Right lung (tissue), 5 donors: ENCODE results near the gene TRMU. TPM values are rescaled to one million over a fixed set of nuclear protein-coding genes. Genes with fewer than 3 reads are reported as not detected.
A peak's percentile ranks its signal among the peaks of the same experiment; 100 is the strongest.
"Not testable (repeated sequence)": the region's sequence is repeated elsewhere in the genome, so short reads cannot be mapped to it uniquely, and the experiment has no call there.

Experiments
- DNase-seq, 2 donors: peaks; one replicate each; pipeline ENCODE4 v3.0.0-alpha.2; 2013
- polyA plus RNA-seq, 5 donors: library from polyadenylated mRNA; unstranded; fragments of 120-200 nt; gene quantifications; one replicate each; pipeline versions ENCODE4 v1.2.1 to v1.2.3, GENCODE V29; 2013; ENCODE audit warnings: inconsistent platforms in 1 of 5, low replicate concordance in 1 of 5; ENCODE audit not compliant: insufficient read length in 5 of 5, insufficient read depth in 1 of 5

TRMU gene
- polyA plus RNA-seq, 5 donors, result 37.6 to 51.9 (median 43.9) TPM

DNA sequence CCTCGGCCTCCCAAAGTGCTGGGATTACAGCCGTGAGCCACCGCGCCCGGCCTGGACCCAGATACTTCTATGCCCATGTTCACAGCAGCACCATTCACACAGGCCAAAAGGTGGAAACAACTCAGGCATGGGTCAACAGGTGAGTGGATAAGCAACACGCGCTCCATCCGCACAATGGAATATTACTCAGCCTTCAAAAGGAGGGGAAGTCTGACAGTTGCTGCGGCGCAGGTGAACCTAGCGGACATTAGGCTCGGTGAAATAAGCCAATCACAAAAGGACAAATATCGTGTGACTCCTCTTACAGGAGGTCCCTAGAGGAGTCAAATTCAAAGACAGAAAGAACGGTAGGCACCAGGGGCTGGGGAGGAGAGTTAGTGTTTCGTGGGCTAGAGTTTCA lies 47.0 kb downstream of the TRMU start:
- DNase-seq, result no peak

DNA sequence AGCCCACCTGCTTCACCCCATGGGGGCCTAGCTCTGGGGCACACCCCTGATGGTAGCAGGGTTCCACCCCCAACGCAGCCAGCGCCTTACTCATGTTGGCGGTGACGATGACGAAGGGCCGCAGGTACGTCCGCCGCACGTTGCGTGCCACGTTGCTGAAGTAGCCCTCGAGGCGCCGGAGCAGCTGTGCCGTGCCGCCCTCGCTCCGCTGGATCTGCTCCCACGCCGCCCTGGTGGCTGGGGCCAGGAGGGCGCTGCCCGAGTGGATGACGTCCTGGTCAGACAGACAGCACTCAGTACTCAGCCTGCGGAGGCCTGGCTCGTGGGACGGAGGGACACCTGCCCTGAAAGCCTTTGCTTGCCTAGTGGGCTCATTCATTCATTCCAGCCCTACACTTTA lies 50.8 kb downstream of the TRMU start:
- no peak for DNase-seq

DNA sequence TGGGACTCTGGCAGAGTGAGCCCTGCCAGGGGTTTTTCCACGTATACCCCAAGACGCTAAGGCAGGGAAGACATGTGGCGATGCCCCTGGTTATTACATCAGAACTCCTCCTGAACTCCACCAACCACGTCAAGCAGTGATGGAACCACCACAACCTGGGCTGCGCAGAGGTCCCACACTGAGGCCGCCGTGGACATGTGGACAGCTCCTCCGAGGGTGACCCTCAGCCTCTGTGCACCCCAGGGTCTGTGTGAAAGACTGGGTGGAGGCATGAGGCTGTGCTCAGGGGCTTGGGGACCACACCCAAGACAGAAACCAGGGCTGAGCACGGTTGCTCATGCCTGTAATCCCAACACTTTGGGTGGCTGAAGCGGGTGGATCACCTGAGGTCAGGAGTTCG lies 52.2 kb downstream of the TRMU start:
- no peak for DNase-seq

DNA sequence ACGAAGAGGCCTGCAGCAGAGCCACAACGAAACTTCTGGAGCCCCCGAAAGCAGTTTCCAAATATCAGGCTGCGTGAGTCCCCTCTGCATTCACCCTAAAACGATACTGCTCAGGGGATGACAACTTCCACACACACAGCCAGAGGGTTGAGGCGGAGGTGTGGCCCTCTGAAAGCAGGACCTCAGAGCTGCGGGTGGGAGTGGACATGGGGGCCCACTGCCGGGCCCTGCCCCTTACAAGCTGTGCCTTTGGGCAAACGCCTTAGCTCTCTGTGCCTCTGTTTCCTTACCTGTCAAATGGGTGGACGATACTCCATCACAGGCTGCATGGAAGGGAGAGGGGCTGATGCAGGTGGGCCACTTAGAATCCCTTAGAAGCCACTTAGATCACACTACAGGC lies 53.1 kb downstream of the TRMU start:
- DNase-seq, result no peak

DNA sequence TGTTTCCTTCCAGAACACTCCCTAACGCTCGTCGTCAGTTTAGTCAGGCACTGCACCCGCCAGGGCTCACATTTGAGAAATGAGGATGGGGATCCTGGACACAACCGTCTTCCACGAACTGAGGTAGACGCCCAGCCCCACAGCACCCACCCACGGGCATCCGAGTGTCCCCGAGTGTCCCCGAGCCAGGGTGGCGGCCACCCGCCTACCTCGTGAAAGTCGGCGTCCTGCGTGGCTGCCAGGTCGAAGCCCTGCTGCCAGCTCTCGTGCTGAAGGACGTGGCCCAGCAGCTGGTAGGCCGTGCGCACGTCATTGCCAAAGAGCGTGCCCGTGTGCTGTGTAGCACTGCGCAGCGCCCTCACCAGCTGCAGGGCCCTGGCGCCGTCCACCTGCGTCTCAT lies 53.6 kb downstream of the TRMU start:
- no peak for DNase-seq

DNA sequence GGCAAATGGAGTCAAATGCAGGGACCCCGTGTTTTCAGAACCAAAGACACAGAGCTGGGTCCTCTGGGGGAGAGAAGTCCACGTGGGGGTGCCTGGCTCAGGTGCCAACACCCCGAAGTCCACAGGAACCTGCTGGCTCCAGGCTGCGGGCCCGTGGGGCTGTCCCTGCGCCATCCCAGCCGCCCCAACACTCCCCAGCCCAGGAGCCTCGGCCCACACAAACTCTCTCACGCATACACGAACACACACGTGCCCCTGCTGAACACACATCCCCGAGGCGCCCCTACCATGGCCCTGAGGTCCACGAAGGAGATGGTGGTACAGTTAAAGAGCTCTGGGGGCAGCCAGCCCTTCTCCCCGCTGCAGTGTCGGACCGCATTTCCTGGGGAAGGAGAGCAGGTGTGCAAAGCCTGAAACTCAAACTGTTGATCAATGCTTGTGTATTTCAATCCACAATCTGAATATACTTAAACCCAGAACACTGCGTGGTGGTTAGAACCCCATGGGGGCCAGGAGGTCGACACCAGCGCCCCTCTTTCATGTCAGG lies 54.7 kb downstream of the TRMU start:
- DNase-seq, result no peak

DNA sequence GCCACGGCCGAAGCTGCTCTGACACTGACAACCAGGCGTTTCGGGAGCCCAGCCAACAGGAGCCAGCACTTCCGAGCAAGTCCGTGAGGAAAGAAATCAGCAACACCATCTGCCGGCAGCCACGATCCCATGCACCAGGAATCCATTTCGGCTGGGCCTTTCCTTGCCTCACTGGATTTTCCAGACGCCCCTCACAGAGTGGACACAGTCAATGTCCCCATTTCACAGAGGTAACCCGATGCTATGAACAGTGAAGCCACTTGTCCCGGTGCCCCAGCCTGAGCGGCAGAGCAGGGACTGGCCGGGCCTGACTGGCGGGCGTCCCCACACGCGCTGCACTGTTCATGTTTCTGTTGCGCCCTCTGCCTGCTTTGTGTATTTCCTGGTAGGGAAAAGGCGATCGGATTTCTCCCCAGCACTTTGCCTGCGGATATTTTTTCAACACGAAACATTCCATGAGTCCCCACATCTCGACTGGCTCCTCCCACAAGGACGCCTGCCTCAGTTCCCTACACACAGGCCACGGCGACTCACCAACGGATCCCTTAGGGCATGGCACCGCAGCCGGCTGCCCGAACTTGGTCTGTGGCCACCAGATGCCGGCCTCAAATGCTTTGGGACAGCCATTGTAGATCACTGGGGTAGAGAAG lies 55.3 kb downstream of the TRMU start:
- peak in 1 of 2 donors; percentile 47 for DNase-seq

DNA sequence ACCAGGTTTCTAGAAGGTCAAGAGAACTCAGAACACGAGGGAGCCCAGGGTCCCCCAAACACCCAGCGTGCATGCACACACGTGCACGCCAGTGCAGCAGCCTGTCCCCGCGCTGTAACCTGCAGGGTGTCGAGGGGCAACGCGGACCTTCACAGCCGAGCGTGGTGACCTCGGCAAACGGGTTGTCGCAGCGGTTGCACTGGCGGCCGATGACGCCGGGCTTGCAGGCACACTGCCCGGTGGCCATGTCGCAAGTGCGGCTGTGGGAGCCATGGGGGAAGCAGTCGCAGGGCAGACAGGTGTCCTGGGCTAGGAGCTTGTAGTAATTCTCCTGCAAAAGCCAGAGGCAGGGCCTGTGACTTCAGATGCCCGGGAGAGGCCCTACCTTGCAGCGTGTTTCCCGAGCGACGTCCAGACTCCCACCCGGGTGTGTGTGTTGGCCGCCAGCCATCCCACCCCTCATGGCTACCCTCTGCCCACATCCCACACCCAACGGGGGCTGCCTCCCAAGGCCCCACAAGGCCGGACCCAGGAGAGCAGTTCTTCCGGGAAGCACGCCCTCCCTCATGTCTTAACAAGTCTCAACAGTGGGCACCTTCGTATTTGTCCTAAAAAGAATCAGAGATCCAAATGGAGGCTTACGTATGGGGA lies 56.1 kb downstream of the TRMU start:
- no peak for DNase-seq

DNA sequence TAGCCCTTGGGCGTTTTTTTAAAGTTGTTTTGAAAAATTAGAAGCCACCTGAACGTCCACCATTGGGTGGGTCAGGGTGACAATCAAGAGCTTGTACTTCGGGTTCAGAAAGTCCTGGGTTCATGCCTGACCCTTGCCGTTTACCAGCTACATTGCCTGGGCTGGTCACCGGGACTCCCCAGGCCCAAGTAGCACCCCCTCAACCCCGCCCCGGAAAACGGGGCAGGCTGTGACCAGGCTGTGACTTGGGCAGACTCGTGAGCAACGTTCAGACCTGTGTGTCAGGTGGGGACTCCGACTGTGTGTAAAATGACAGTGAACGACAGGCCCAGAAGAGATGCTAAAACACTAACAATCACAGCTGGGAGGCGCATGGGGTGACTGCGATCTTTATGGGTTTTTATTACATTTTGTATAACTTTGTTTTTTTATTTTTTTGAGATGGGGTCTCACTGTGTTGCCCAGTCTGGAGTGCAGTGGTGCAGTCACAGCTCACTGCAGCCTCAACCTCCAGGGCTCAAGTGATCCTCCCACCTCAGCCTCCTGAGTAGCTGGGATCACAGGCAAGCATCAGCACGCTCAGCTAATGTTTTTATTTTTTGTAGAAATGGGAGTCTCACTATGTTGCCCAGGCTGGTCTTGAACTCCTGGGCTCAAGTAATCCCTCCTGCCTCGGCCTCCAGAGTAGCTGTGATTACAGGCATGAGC lies 56.8 kb downstream of the TRMU start:
- no peak for DNase-seq

DNA sequence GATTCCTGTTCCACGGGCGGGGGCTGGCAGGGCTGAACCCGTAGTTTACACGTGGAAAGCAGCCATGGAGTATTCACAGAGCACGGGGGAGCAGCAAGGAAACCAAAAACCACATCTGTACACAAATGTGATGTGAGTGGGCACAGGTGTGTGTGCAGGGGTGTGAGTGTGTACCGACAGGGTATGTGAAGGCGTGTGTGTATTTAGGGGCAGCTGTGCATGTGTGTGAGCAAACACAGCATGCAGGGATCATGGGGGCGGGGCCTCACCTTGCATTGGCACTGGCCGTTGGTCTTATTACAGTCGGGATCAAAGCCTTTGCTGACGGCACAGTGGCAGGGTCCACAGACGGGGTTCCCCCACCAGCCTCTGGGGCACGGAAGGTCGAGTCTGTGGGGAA lies 58.4 kb downstream of the TRMU start:
- no peak for DNase-seq

DNA sequence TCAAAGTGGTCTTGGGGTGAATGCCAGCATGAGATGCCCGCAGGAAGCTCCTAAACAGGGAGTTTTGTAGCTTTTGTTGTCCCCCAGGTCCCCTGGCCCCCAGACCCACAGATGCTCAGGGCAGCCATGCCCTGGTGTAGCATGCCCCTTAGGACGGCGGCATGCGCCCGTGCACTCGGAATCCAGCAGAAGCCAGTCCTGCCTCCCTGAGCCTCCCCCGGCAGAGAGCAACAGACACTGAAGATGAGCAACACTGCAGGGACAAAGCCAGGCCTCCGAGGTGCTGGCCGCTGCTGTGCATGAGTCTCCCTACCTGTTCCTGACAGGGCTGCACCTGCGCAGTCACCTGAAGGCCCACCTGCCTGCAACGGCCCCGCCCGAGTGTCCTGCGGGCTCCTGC lies 59.1 kb downstream of the TRMU start:
- no peak for DNase-seq

DNA sequence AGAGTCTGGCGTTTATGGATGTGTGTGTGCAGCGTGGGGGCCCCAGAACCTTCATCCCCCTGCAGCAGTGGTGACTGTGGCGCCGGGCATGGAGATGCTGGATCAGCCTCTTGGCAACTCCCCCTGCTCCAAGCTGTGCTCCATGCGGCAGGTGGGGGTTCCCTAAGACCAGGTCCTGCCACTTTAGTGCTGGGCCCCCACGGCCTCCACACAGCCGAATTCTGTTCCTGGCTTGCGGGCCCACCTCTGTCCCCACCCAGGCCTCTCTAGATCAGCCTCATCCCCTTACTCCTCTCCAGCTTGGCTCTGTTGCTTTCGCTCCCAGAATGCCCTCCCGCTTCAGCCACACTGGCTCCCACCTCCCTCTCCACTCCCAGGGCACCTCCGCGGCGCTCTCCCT lies 59.6 kb downstream of the TRMU start:
- DNase-seq, result no peak

DNA sequence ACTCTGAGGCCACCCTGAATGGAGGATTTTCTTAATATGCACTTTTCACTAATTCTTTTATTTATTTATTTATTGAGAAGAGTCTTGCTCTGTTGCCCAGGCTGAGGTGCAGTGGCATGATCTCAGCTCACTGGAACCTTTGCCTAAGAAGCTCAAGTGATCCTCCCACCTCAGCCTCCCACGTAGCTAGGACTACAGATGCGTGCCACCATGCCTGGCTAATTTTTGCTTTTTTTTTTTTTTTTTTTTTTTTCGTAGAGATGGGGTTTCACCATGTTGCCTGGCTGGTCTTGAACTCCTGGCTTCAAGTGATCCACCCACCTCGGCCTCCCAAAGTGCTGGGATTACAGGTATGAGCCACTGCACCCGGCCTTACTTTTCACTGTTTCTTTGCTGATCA lies 61.5 kb downstream of the TRMU start:
- DNase-seq, result not testable (repeated sequence)

DNA sequence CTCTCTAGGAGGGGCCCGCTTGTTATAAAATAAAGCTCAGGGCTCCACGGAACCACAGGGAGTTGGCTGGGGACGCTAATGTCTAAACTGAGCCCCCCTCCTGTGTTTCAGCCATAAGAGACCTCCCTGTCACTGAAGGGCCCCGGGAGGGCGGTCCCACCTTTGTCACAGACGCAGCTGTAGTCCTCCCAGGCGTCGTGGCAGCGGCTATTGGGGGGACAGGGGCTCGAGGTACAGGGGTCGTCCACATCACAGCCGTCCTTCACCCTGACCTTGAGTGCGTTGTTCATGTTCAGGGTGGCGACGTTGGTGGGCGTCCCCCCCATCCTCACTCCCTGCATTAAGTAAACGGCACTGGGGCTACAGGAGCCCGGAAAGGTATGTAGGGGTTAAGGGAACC lies 62.0 kb downstream of the TRMU start:
- DNase-seq, result no peak

DNA sequence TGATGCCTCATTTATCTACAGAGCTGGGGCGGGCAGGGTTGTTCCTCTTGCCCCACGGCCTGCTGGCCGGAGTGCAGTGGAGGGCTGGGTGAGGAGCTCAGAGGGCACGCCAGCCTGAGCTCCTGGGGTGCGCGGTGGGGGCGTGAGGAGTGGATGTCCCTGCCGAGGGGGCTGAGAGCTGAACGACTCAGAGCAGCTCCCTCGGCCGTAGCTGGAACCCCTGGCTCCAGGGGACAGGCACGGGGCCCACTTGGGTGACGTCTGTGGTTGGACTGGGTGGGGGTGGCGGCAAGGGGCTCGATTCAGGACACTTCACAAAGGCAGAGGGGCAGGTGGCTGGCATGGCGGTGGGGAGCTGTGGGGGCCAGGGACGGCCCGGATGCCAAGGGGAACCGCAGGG lies 62.4 kb downstream of the TRMU start:
- no peak for DNase-seq

DNA sequence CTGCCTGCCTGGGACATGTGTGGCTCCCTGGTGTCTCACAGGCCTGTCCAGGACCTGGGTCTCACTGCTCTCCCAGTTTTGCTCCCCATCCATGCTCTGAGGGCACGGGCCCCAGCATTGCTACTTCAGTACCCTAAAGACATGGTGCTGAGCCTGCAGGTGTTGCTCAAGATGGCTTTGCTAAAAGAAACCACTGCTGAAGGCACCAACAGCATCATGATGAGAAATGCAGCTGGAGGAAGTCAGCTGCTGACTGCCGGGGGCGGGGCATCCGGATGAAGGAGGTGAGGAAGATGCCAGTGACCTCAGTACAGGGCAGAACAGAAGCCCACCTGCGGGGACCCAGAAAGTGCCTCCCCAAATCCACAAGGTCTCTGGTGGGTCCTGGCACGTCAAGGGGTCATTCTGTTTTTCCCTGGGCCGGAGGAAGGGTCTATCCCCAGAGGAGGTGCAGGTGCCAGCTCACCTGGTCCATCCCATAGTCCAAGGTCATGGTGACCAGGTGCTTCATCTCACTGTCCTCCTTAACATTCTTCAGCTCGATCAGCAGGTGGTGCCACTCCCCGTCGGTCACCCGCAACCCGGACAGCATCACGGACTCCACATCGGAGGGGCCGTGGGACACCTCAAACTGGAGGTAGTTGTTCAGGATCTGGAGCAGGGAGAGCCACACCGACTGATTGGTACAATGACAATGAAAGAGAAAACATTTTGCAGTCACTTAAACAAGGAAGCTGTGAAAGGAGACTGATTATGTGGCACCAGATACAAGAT lies 63.9 kb downstream of the TRMU start:
- DNase-seq, result no peak

DNA sequence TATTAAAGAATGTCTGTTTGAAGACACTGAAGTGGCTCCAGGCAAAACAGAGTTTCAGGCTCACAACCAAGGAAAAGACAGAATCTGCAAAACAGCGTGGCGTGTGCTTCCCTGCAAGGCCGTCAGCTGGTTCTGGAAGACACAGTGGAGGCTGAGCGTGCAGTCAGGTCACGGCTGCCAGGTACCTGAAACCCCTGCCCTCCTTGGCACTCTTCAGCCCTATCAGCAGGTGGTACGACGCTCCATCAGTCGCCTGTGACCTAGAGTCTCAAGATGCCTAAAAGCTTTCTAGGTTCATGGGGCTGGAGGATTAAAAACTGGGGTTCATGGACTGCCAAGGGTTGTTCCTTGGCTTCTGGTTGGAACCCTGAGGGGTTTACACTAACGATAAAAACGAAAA lies 65.9 kb downstream of the TRMU start:
- no peak for DNase-seq

DNA sequence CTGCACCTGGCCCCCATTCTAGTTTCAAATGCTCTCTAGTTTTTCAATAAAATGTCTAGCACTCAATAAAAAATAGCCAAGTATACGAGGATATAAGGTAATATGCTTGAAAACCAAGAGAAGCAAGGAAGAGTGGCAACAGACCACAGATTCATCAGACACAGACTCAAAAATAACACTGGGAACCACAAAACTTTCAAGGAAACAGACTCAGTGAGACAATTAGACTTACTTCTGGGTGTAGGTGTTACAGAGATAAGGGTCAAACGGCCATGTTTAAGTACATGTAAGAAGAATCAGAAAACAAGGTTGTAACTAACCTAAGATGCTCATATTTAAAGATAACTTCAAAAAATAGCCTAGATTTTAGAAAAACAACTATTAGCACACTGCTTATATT lies 67.0 kb downstream of the TRMU start:
- DNase-seq, result no peak

DNA sequence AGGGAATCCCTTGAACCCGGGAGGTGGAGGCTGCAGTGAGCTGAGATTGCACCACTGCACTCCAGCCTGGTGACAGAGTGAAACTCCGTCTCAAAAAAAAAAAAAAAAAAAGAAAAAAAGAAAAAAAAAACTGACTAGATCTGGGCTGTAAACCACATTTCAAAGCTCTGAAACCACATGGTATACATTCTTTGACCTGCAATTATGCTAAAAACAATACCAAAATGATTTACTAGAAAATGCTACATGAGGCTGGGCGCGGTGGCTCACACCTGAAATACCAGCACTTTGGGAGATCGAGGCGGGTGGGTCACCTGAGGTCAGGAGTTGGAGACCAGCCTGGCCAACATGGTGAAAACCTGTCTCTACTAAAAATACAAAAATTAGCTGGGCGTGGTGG lies 68.4 kb downstream of the TRMU start:
- not testable (repeated sequence) for DNase-seq

DNA sequence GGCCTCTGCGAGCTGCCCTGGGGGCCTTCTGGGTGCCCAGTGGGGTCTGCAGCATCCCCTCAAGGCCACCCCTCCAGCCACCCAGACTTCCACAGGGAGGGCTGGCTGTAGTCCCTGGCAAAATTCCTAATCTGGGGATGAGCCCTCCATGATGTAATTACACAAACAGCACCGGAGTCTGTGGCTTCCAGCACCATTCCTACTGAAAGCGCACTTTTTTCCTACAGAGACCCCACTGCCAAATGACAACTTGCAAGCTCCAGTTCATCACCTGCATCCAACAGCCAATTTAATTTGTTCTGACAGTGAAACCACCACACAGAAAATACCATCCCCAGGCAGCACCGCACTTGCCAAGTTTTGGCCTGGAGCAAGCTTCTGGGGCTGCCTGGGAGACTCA lies 70.4 kb downstream of the TRMU start:
- no peak for DNase-seq

DNA sequence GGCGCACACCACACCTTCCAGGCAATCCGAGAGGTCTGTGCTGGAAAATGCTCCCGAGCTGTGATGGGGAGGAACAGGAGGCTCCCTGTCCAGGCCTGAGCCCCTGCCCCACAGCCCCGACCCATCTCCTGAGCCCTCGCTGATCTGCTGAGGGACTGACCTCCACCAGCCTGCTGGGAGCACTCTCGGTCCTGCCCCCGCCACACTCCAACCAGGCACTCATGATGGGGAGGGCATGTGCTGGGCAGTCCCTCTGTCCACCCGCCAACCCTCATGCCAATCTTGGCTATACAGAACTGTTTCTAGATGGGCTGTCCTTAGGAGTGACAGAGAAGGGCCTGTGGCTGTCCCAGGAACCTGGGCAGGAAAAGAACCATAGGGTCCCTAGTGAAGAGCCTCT lies 70.8 kb downstream of the TRMU start:
- no peak for DNase-seq

DNA sequence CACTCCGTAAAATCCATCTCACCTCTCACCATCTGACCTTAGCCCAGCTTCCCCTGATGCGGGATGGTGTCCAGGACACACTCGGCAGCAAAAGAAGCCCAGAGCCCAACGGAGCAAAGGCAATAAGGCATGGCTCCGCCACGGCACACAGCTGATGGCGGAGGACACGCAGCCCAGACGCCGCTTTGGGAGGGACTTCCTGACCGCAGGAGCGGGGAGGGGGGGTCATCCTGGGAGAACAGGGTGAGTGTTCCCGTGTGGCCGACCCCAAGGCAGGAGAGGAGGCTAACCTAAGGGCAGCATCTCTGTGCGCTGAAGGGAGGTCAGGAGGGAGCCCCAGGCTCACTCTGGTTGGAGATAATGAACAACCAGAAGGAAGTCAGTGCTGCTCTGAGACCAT lies 71.3 kb downstream of the TRMU start:
- no peak for DNase-seq
